ENCODE results near the gene CCR7. TPM values are rescaled to one million over a fixed set of nuclear protein-coding genes. Genes with fewer than 3 reads are reported as not detected.

CCR7 gene
- total RNA-seq, 1 experiment from 2014 or later: not detected

GRCh38 chr17:40515011-40515410 is 50.3 kb downstream of the CCR7 start:
- no peak for DNase-seq (ENCODE audit: low read depth, low spot score)
- in situ Hi-C loops (cut with HindIII; ENCODE audit: low pct_unique_long_range_greater_than_20kb, low sequenced_read_pairs): no loop called here

- DNase-seq (ENCODE audit: low read depth, low spot score): no peak
- in situ Hi-C loops (cut with HindIII; ENCODE audit: low pct_unique_long_range_greater_than_20kb, low sequenced_read_pairs): no loop called here
Measured at GRCh38 chr17:40514013-40514875, 51.0 kb downstream of the CCR7 start.

GRCh38 chr17:40511667-40512220 is 53.5 kb downstream of the CCR7 start:
- DNase-seq (ENCODE audit: low read depth, low spot score): no peak
- in situ Hi-C loops (cut with HindIII; ENCODE audit: low pct_unique_long_range_greater_than_20kb, low sequenced_read_pairs): no loop called here

GRCh38 chr17:40511136-40511535 is 54.1 kb downstream of the CCR7 start:
- no peak for DNase-seq (ENCODE audit: low read depth, low spot score)

GRCh38 chr17:40510328-40510648 is 55.0 kb downstream of the CCR7 start:
- DNase-seq (ENCODE audit: low read depth, low spot score): no peak
- in situ Hi-C loops (cut with HindIII; ENCODE audit: low pct_unique_long_range_greater_than_20kb, low sequenced_read_pairs): no loop called here

More at GRCh38 chr17:40511136-40511535, 54.1 kb downstream of the CCR7 start:
- in situ Hi-C loops (cut with HindIII; ENCODE audit: low pct_unique_long_range_greater_than_20kb, low sequenced_read_pairs): no loop called here

- in situ Hi-C loops (cut with HindIII; ENCODE audit: low pct_unique_long_range_greater_than_20kb, low sequenced_read_pairs): no loop called here
- no peak for DNase-seq (ENCODE audit: low read depth, low spot score)
Measured at GRCh38 chr17:40509626-40510327, 55.5 kb downstream of the CCR7 start.

GRCh38 chr17:40506786-40507185 is 58.5 kb downstream of the CCR7 start:
- DNase-seq (ENCODE audit: low read depth, low spot score): no peak
- in situ Hi-C loops (cut with HindIII; ENCODE audit: low pct_unique_long_range_greater_than_20kb, low sequenced_read_pairs): no loop called here

Other genes starting within 250 kb of the CCR7 start
- not detected in 2 replicates for gene GJD3, start 200.7 kb downstream of the CCR7 start, total RNA-seq (2014; rRNA removed; shearing (Covaris generic))
- 114 and 117 TPM in 2 replicates for gene TOP2A, start 147.6 kb downstream of the CCR7 start, total RNA-seq (2014; rRNA removed; shearing (Covaris generic))
- gene IGFBP4, start 122.0 kb downstream of the CCR7 start, total RNA-seq (2014; rRNA removed; shearing (Covaris generic)): 24.5 and 25.0 TPM in 2 replicates
- not detected in 2 replicates for gene TNS4, start 63.8 kb downstream of the CCR7 start, total RNA-seq (2014; rRNA removed; shearing (Covaris generic))
- 84.5 and 85.2 TPM in 2 replicates for gene SMARCE1, start 82.3 kb upstream of the CCR7 start, total RNA-seq (2014; rRNA removed; shearing (Covaris generic))
- gene KRT222, start 99.7 kb upstream of the CCR7 start, total RNA-seq (2014; rRNA removed; shearing (Covaris generic)): 0.45 and 0.95 TPM in 2 replicates
- gene KRT24, start 138.3 kb upstream of the CCR7 start, total RNA-seq (2014; rRNA removed; shearing (Covaris generic)): not detected in 2 replicates
- gene KRT25, start 189.9 kb upstream of the CCR7 start, total RNA-seq (2014; rRNA removed; shearing (Covaris generic)): 0.05 and 0.27 TPM in 2 replicates
- not detected in 2 replicates for gene KRT26, start 206.7 kb upstream of the CCR7 start, total RNA-seq (2014; rRNA removed; shearing (Covaris generic))
- 5.9 and 6.9 TPM in 2 replicates for gene KRT27, start 217.1 kb upstream of the CCR7 start, total RNA-seq (2014; rRNA removed; shearing (Covaris generic))
- not detected in 2 replicates for gene KRT28, start 234.5 kb upstream of the CCR7 start, total RNA-seq (2014; rRNA removed; shearing (Covaris generic))

Measured in SK-MEL-5 (cell line).